Measurements from ENCODE around the gene MYOCOS.

DNA sequence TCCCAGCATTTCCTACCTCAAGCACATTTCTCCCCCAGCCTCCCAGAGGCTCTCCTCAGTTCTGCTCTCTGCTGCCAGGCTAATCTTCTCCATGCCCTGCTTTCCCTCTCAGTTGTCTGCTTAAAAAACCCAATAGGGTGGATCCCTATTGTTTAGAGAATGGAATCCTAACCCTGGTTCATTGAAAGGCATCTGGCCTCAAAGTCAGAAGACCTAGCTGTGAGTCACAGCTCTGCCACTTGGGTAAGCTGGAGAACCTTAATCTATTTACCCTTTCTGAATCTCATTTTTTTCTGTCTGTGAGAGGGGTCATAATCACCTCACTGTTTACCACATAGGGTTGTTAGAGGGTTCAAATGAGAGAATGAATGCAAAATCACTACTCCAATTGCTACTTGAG, 42.9 kb downstream of the MYOCOS start:
- TF ChIP-seq, protein P1, sequence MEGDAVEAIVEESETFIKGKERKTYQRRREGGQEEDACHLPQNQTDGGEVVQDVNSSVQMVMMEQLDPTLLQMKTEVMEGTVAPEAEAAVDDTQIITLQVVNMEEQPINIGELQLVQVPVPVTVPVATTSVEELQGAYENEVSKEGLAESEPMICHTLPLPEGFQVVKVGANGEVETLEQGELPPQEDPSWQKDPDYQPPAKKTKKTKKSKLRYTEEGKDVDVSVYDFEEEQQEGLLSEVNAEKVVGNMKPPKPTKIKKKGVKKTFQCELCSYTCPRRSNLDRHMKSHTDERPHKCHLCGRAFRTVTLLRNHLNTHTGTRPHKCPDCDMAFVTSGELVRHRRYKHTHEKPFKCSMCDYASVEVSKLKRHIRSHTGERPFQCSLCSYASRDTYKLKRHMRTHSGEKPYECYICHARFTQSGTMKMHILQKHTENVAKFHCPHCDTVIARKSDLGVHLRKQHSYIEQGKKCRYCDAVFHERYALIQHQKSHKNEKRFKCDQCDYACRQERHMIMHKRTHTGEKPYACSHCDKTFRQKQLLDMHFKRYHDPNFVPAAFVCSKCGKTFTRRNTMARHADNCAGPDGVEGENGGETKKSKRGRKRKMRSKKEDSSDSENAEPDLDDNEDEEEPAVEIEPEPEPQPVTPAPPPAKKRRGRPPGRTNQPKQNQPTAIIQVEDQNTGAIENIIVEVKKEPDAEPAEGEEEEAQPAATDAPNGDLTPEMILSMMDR (conservative IDR thresholded peaks at IDR 0.05; ENCODE audit: low read depth, low read length) = no peak
- TF ChIP-seq EZH2 (IDR thresholded peaks at IDR 0.05; ENCODE audit: borderline replicate concordance, low read depth, low read length, poor library complexity, severe bottlenecking) = no peak

Data from A673 (cell line).